Loucy (cell line): Measurements from ENCODE around the gene ZIC4.

ENCODE experiments used
- H2AFZ ChIP-seq: fragments of 200-600 bp; sonication (generic); 2 replicates; pipeline ENCODE4 v1.6.0; 2016; ENCODE audit warnings: antibody characterized with exemption, mild to moderate bottlenecking, low read length, moderate library complexity
- H3F3A ChIP-seq: fragments of 200-600 bp; 2 replicates; pipeline ENCODE4 v1.6.0; 2016; ENCODE audit warnings: antibody characterized with exemption, low read depth, mild to moderate bottlenecking
- H3K27me3 ChIP-seq: fragments of 200-600 bp; sonication (generic); 2 replicates; pipeline ENCODE4 v1.6.1; 2014; ENCODE audit warnings: low read length, mild to moderate bottlenecking; ENCODE audit not compliant: insufficient read depth, poor library complexity, severe bottlenecking
- H3K36me3 ChIP-seq: fragments of 200-600 bp; sonication (generic); 2 replicates; pipeline ENCODE4 v1.6.1; 2016; ENCODE audit warnings: low read length; ENCODE audit not compliant: insufficient read depth
- H3K4me1 ChIP-seq: fragments of 200-600 bp; sonication (generic); 2 replicates; pipeline ENCODE4 v1.5.1; 2014; ENCODE audit warnings: low read length, mild to moderate bottlenecking; ENCODE audit not compliant: insufficient read depth, poor library complexity, severe bottlenecking
- H3K4me2 ChIP-seq: fragments of 200-600 bp; sonication (generic); 2 replicates; pipeline ENCODE4 v1.6.0; 2014; ENCODE audit warnings: antibody characterized with exemption, low read length, low read depth, mild to moderate bottlenecking; ENCODE audit not compliant: poor library complexity, severe bottlenecking
- H3K4me3 ChIP-seq: fragments of 200-600 bp; sonication (generic); 2 replicates; pipeline ENCODE4 v1.5.1; 2014; ENCODE audit warnings: low read length, mild to moderate bottlenecking, mixed read lengths; ENCODE audit not compliant: poor library complexity, severe bottlenecking
- H3K79me2 ChIP-seq: fragments of 200-600 bp; sonication (generic); 2 replicates; pipeline ENCODE4 v1.6.1; 2014; ENCODE audit warnings: low read length; ENCODE audit not compliant: insufficient read depth
- H3K9ac ChIP-seq: fragments of 200-600 bp; sonication (generic); 2 replicates; pipeline ENCODE4 v1.6.0; 2014; ENCODE audit warnings: mild to moderate bottlenecking, low read depth, low read length, moderate library complexity; ENCODE audit not compliant: poor library complexity, severe bottlenecking
- H3K9me2 ChIP-seq: fragments of 200-600 bp; sonication (generic); replicated peaks from 2 replicates; pipeline ENCODE4 v1.6.1; 2016; ENCODE audit warnings: low read depth, low read length, mixed read lengths
- H3K9me3 ChIP-seq: fragments of 200-600 bp; sonication (generic); 2 replicates; pipeline ENCODE4 v1.6.1; 2014; ENCODE audit warnings: mild to moderate bottlenecking, antibody characterized with exemption, low read length, low read depth; ENCODE audit not compliant: insufficient read depth
- H4K20me1 ChIP-seq: fragments of 200-600 bp; sonication (generic); 2 replicates; pipeline ENCODE4 v1.6.0; 2014; ENCODE audit warnings: antibody characterized with exemption, low read length, mild to moderate bottlenecking; ENCODE audit not compliant: insufficient read depth, poor library complexity, severe bottlenecking
- EZH2phosphoT487 ChIP-seq: fragments of 200-600 bp; IDR thresholded peaks from 2 replicates; pipeline ENCODE4 v1.6.1; 2018; ENCODE audit warnings: antibody characterized with exemption, mild to moderate bottlenecking, moderate library complexity, borderline replicate concordance
- TF ChIP-seq, protein P1 (sequence below): fragments of 200-600 bp; sonication (generic); conservative IDR thresholded peaks from 2 replicates; pipeline ENCODE4 v1.5.1; 2014; ENCODE audit warnings: mild to moderate bottlenecking, antibody characterized with exemption, low read length

ZIC4 gene

DNA sequence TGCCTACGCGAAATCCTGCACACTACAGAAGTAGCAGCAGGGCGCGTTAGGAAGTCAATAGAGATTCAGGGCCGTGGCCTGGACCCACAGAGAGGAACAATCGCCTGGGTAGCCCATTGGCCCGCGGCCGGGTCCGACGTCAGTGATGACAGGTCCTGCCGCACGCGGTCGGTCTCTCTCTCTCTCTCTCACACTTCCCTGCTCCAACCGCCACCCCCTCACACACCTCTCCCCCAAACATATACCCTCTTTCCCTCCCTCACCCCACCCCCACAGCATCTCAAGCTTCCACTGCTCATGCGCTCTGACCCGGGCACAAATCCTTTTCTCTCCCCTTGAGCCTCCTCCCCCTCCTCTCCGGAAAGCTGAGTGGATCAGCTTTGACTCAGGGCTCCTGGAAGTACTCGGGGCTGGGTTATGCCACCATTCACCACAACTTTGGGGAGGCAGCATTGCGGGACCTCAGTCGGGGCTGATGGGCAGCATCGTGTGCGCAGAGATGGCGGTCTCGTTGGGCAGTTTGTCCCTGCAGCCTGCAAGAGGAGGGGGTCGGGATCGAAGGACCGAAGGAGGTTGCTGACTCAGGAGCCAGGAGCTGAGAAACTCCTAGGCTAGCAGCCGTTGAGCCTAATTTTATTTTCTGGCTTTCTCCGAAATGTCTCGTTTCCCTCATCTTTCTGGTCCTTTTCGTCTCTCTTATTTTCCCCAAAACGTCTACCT, 9.0 kb downstream of the ZIC4 start:
- H3K36me3 ChIP-seq = no peaks in the 10 kb centered on the region
- H3K9me2 ChIP-seq = no peaks in the 10 kb centered on the region
- no peaks in the 10 kb centered on the region for H3F3A ChIP-seq
- TF ChIP-seq, protein P1, sequence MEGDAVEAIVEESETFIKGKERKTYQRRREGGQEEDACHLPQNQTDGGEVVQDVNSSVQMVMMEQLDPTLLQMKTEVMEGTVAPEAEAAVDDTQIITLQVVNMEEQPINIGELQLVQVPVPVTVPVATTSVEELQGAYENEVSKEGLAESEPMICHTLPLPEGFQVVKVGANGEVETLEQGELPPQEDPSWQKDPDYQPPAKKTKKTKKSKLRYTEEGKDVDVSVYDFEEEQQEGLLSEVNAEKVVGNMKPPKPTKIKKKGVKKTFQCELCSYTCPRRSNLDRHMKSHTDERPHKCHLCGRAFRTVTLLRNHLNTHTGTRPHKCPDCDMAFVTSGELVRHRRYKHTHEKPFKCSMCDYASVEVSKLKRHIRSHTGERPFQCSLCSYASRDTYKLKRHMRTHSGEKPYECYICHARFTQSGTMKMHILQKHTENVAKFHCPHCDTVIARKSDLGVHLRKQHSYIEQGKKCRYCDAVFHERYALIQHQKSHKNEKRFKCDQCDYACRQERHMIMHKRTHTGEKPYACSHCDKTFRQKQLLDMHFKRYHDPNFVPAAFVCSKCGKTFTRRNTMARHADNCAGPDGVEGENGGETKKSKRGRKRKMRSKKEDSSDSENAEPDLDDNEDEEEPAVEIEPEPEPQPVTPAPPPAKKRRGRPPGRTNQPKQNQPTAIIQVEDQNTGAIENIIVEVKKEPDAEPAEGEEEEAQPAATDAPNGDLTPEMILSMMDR = no peak
- no peak for TF ChIP-seq EZH2phosphoT487
- no peaks in the 10 kb centered on the region for H3K79me2 ChIP-seq
- no peak overlapping the region for H2AFZ ChIP-seq
- no peaks in the 10 kb centered on the region for H3K4me1 ChIP-seq
- no peaks in the 10 kb centered on the region for H3K9me3 ChIP-seq
- no peak overlapping the region for H3K4me2 ChIP-seq
- H3K27me3 ChIP-seq = no peaks in the 10 kb centered on the region
- no peak overlapping the region for H3K9ac ChIP-seq
- H4K20me1 ChIP-seq = no peaks in the 10 kb centered on the region
- H3K4me3 ChIP-seq = no peak overlapping the region

GRCh38 chr3:147396712-147397046, 9.7 kb downstream of the ZIC4 start:
- Histone ChIP-seq H3K9me3 (no peaks in the 10 kb centered on the region), H3K36me3 (no peaks in the 10 kb centered on the region), H3K27me3 (no peaks in the 10 kb centered on the region), H3K4me1 (no peaks in the 10 kb centered on the region), H3K4me2 (no peak overlapping the region), H2AFZ (no peak overlapping the region), H3F3A (no peaks in the 10 kb centered on the region), H3K79me2 (no peaks in the 10 kb centered on the region), H3K9ac (no peak overlapping the region), H4K20me1 (no peaks in the 10 kb centered on the region), H3K4me3 (no peak overlapping the region), H3K9me2 (no peaks in the 10 kb centered on the region)
- TF ChIP-seq EZH2phosphoT487 = no peak
- TF ChIP-seq, protein P1 = no peak

DNA sequence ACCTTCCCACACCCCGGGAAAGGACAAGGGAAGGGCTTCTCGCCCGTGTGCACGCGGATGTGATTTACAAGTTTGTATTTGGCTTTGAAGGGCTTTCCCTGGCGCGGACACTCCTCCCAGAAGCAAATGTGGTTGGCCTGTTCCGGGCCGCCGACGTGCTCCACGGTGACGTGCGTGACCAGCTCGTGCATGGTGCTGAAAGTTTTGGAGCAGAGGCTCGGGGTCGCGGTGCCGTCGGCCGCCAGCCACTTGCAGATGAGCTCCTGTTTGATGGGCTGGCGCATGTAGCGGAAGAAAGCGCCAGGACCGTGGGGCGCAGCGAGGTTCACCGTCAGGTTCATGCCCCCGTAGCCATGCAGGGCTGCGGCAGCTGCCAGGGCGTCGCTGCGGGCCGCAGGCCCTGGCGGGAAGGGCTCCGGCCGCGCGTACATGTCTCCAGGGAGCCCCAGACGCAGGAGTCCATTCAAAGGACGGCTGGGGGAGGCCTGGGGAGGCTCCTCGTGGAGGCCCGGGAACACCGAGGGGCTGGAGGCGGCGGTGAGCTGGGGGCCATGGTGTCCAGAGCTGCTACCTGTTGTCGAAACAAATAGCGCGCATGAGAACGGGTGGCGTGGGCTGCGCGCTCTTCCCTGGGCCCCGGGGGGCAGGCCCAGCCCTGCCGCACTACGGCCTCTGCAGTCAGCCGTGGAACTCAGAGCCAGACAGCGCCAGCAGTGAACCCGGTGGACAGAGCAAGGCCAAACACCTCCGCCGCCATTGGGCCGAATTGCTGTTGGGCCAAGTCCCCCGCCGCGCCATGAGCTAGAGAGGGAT, 10.2 kb downstream of the ZIC4 start:
- H3K9me3 ChIP-seq = no peaks in the 10 kb centered on the region
- H4K20me1 ChIP-seq = no peaks in the 10 kb centered on the region
- no peaks in the 10 kb centered on the region for H3K4me1 ChIP-seq
- no peaks in the 10 kb centered on the region for H3F3A ChIP-seq
- no peaks in the 10 kb centered on the region for H3K36me3 ChIP-seq
- TF ChIP-seq EZH2phosphoT487 = no peak
- TF ChIP-seq, protein P1 = no peak
- H2AFZ ChIP-seq = no peak overlapping the region
- H3K4me3 ChIP-seq = no peak overlapping the region
- no peaks in the 10 kb centered on the region for H3K79me2 ChIP-seq
- no peak overlapping the region for H3K4me2 ChIP-seq
- H3K27me3 ChIP-seq = no peaks in the 10 kb centered on the region
- no peaks in the 10 kb centered on the region for H3K9me2 ChIP-seq
- H3K9ac ChIP-seq = no peak overlapping the region
